Breast epithelium (tissue), 3 donors: ENCODE measurements around the gene ARMC9.

Experiments
- POLR2A ChIP-seq: fragments of 450-650 bp; IDR thresholded peaks from one replicate; pipeline ENCODE4 v1.6.1; 2016; ENCODE audit warnings: antibody characterized with exemption, mild to moderate bottlenecking, moderate library complexity
- TF ChIP-seq, protein P1 (sequence below), 3 donors: fragments of 450-650 bp; IDR thresholded peaks; one replicate each; pipeline ENCODE4 v1.5.1; 2016 to 2017; ENCODE audit warnings: antibody characterized with exemption in 3 of 3, mild to moderate bottlenecking in 3 of 3, moderate library complexity in 3 of 3

DNA sequence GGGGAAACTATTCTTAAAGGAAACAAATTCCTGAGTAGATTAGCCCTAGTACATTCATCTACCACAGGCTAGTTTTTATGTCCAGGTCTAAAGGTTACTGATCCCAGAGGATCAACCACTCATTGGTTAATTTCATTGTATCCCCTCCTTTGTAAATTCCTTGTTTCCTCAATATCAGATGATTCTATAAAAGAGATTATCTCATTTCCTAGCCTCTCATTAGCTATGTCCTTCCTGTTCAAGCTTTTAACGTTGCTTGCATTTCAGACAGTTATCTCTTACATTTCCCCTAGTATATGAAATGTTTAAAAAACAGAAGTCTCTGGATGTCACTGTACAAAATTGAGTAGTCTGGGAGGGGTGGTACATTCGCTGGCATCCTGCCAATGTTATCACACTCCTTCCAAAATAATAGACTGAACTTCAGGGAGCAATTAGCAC, 24.2 kb upstream of the ARMC9 start:
- no peak for TF ChIP-seq POLR2A
- TF ChIP-seq, protein P1, sequence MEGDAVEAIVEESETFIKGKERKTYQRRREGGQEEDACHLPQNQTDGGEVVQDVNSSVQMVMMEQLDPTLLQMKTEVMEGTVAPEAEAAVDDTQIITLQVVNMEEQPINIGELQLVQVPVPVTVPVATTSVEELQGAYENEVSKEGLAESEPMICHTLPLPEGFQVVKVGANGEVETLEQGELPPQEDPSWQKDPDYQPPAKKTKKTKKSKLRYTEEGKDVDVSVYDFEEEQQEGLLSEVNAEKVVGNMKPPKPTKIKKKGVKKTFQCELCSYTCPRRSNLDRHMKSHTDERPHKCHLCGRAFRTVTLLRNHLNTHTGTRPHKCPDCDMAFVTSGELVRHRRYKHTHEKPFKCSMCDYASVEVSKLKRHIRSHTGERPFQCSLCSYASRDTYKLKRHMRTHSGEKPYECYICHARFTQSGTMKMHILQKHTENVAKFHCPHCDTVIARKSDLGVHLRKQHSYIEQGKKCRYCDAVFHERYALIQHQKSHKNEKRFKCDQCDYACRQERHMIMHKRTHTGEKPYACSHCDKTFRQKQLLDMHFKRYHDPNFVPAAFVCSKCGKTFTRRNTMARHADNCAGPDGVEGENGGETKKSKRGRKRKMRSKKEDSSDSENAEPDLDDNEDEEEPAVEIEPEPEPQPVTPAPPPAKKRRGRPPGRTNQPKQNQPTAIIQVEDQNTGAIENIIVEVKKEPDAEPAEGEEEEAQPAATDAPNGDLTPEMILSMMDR (IDR thresholded peaks at IDR 0.05), result no peak
